Measurements from ENCODE around the gene NAT10.

DNA sequence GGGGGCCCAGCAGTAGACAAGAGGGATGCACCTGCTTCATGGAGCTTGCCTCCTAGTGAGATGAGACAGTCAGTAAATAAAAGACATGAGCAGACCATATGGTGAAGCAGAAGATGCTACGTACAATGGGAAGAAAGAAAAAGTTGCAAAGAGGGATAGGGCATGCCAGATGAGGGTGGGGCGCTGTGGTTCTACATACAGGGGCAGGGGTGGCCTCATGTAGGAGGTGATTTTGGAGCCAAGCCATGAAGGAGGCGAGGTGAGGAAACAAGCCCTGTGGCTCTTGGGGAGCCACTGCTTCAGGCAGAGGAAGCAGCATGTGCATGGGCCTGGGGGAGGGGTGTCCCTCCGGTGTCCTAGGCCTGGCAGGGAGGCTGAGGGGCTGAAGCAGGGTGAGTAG lies 15.2 kb downstream of the NAT10 start:
- TF ChIP-seq POLR2AphosphoS5 (IDR thresholded peaks at IDR 0.05; ENCODE audit: borderline replicate concordance, low read depth, low read length) (no peak), EZH2 (IDR thresholded peaks at IDR 0.05) (no peak), FOXP2 (optimal IDR thresholded peaks at IDR 0.05; ENCODE audit: control extremely low read depth, extremely low read length, insufficient read depth) (no peak)

Data from SK-N-MC (cell line).